ENCODE measurements around the gene ADAR.

Gene ADAR

GRCh38 chr1:154558720-154559465 lies 49.1 kb downstream of the ADAR start:
- DNase-seq (ENCODE audit: low read depth in 2 of 2), result peak; percentile 99

DNA sequence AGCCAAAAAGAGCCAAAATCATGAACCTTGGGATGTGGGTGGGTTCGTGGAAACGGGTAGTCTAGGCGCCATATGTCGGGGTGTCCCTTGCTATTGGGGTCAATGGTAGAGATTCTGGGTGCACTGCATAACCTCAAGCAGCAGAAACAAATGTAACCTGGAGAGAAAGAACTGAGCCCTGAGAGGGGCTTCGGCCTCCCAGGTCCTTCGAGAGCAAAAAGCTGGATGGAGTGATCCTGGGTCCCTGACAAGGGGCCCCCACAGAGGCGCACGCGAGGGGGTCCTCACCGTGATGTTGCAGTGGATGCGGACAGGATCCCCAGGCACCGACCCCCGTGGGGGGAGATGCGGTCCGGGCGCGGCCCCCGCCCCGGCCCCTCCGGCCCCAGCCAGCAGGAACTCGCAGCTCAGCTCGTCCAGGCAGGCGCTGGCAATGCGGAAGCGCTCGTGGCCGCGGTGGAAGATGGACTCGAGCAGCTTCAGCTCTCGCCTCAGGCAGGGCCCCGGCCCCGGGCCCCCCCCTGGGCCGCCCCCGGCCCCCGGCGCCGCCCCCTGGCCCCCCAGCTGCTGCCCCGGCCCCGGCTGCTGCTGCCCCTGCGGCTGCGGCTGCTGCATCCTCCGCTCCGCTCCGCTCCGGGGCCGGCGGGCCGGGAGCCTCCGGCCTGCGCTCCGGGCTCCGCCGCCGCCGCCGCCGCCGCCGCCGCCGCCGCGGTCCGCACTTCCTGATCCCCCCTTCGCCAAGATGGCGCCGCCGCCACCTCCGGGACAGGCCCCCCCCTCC lies 49.9 kb downstream of the ADAR start, which contains the start of gene UBE2Q1:
TSS of gene UBE2Q1 (minus strand) at position 724 of the 781 bp plus-strand sequence. CDS start at position 615, 109 bp downstream.
- no peak for DNase-seq (ENCODE audit: low read depth in 2 of 2)

- DNase-seq (ENCODE audit: low read depth in 2 of 2), result no peak
Measured at GRCh38 chr1:154557248-154557938, 50.6 kb downstream of the ADAR start.

GRCh38 chr1:154556422-154556821 lies 51.6 kb downstream of the ADAR start:
- no peak for DNase-seq (ENCODE audit: low read depth in 2 of 2)

DNA sequence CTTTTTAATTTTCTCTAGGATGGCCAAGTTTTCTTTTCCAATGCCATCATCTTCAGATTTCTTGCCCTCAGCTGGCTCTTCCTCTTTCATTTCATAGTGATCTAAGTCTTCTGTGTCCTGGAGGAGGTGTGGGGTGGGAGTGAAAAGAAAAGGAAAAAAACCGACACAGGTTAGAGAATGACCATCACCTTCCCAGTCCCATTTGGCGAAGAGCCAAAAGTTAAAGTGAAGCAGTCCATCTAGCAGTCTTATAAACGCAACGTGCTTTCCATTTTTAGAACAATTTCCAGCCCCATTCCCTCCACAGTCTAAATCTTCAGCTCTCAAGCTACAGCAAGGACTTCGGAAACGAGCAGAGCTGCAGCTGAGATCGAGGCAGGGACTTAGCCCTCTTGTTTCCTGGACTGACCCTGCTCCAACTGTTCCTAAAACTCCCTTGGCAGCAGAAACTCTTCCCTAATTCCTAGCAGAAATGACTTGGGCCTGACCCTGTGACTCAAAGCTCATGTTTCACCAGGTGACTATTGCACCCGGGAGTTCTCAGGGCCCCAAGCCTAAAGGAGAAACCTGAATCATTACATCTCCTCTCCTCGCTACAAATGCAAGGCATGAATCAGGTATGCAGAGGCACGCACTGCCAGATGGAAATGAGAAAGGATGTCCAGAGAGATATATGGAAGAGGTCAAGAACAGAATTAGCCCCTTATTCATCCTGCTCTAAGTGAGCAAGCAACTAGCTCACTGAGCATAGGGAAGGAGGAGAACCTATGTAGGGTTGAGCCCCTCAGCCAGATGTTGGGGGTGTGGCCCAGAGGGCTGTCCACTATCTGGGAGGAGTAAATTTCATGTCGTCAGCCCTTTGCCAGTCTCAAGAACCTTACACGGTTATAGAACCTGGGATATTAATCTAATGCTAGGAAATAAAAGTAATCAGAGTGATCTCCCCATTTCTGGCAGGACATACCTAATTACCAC lies 54.6 kb downstream of the ADAR start:
- no peak for DNase-seq (ENCODE audit: low read depth in 2 of 2)

GRCh38 chr1:154552036-154552435 lies 56.0 kb downstream of the ADAR start:
- DNase-seq (ENCODE audit: low read depth in 2 of 2), result no peak

DNA sequence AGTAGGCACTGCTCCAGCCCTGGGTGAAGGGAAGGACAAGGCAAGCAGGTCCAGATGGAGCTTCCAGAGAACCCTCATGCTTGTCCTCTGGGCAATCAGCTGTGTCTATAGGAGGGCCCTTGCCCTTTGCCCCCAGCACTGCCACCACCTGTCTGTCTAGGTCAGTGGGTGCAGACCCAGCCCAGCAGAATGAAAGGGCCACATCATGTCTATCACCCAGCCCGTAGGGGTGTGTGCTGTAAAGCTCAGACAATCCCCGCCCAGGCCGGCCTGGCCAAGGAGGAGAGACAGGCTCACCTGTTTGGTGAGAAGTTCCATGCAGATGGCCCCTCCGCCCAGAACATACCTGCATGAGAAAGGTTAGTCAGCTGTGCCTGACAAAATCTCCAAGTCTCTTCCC lies 56.5 kb downstream of the ADAR start:
- no peak for DNase-seq (ENCODE audit: low read depth in 2 of 2)

GRCh38 chr1:154550657-154551056 lies 57.3 kb downstream of the ADAR start:
- DNase-seq (ENCODE audit: low read depth in 2 of 2), result no peak

DNA sequence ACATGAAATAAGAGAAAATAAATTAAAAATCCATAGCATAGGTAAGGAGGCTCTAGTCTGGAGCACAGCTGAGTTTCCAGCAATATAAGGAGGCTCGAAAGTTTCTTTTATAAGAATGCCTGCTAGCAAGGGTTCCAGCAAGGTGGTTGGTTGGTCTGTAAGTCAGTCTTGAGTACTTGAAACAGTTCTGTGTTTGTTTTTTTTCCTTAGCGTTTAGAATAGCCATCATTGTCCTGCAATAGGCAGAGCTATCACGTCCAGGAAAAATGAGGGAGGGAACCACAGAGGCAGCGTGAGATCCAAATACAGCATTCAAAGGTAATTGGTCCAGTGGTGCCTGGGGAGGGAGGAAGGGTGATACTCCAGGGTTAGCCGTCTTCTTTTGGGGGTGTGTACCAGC lies 57.9 kb downstream of the ADAR start:
- no peak for DNase-seq (ENCODE audit: low read depth in 2 of 2)

GRCh38 chr1:154549202-154549770 lies 58.7 kb downstream of the ADAR start:
- DNase-seq (ENCODE audit: low read depth in 2 of 2), result no peak

- DNase-seq (ENCODE audit: low read depth in 2 of 2), result no peak
Measured at GRCh38 chr1:154548028-154548427, 60.0 kb downstream of the ADAR start.

GRCh38 chr1:154547105-154547732 lies 60.8 kb downstream of the ADAR start:
- DNase-seq (ENCODE audit: low read depth in 2 of 2), result no peak

DNA sequence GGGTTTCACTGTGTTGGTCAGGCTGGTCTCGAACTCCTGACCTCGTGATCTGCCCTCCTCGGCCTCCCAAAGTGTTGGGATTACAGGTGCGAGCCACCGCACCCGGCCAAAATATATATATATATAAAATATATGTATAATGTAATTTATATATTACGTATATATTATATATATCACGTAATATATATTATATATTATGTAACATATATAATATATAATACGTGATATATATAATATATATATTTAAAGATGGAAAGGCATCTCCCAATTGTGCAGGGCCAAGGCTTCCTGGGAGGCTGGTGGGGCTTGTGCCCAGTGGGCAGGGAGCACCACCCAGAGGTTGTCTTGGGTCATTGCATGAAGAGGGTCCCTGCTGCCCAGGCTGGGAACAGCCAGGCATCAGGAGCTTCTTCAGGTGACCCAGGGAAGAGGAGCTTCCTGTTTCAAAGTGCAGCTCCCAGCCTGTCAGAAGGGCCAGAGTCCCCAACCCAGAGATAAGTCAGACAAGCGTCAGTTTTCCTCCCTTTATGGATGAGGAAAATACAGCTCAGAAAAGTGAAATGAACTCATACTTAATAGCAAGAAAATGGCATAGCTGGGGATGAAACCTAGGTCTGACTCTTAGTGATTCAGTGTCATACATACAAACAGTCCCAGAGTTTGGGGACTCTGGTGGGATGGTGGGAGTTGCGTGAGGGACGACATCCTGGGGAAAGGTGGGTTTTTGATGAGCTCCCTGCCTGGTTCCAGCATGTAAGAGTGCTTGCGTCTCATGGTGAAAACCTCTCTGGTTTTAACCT lies 61.5 kb downstream of the ADAR start:
- DNase-seq (ENCODE audit: low read depth in 2 of 2), result peak; percentile 24 to 25

- DNase-seq (ENCODE audit: low read depth in 2 of 2), result no peak
Measured at GRCh38 chr1:154541231-154541630, 66.8 kb downstream of the ADAR start.

GRCh38 chr1:154539486-154540483 lies 68.2 kb downstream of the ADAR start:
- DNase-seq (ENCODE audit: low read depth in 2 of 2), result no peak

DNA sequence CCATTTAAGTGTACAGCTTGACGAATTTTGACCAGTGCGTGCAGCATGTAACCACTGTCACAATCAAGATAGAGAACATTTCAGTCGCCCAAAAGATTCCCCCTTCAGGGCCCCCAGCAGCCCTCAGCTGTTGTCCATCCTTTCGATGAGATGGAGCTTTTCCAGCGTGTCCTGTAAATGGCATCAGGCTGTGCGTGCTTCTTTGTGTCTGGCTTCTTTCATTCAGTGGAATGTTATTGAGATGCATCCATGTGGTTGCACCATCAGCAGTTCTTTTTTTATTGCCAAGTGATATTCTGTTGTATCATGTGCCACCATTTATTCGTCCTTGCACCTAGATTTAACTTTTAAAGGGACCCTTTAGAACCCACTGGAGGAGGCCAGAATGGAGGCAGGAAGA lies 71.4 kb downstream of the ADAR start:
- DNase-seq (ENCODE audit: low read depth in 2 of 2), result no peak

GRCh38 chr1:154533952-154534844 lies 73.8 kb downstream of the ADAR start:
- DNase-seq (ENCODE audit: low read depth in 2 of 2), result no peak
